Activated CD8-positive, alpha-beta memory T cell treated with anti-CD3 and anti-CD28 coated beads, Interleukin-2, amount 50 U/mL, for 24 hours (primary cell): ENCODE measurements around the gene HOXA4.

Experiments
- DNase-seq: peaks from one replicate; pipeline ENCODE4 v3.0.0-alpha.2; 2020; ENCODE audit errors: extremely low read depth

The HOXA4 gene

DNA sequence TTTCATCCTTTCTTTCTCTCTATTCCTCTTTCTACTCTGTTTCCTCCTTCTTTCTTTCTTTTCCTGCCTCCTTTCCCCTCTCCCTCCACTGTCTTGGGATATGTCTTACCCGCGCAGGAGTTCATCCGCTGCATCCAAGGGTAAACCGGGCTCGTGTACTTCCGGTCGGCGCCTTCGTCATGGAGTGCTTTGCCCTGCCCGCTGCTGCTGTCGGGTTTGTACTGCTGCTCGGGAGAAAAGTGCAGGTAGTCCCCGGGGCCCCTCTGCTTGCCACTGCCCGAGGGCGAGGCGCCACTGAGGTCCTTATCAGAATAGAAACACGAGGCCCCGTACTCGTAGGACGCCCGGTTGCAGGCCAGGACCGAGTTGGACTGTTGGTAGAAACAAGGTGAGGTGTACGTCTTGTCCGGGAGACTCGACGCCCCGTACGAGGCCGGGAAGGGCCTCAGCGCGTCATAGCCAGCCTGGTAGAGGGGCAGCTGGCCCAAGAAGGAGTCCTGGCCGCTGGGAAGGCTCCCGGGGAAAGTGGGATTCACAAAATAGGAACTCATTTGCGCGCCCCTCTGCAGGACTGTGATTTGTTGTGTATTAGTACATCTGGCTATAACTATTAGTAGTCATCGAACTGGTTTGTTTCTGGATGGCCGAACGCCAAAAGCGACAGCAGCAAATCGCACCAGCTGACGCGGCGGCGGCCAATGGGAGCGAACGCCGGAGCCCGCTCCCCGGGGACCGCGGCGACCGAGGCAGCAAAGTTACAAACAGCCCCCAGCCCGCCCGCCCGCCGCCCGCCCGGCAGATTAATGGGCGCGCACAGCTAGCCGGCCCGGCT, 16.9 kb upstream of the HOXA4 start, which contains the start of gene HOXA6:
TSS of gene HOXA6 (minus strand) at position 576 of the 832 bp plus-strand sequence. CDS start at position 551, 25 bp downstream.
- DNase-seq, result no peak

- no peak for DNase-seq
These were observed 16.1 kb upstream of the HOXA4 start for GRCh38 chr7:27146491-27147198.

- no peak for DNase-seq
These were observed 15.4 kb upstream of the HOXA4 start for GRCh38 chr7:27145914-27146412.

GRCh38 chr7:27145165-27145913, 14.8 kb upstream of the HOXA4 start:
- no peak for DNase-seq

DNA sequence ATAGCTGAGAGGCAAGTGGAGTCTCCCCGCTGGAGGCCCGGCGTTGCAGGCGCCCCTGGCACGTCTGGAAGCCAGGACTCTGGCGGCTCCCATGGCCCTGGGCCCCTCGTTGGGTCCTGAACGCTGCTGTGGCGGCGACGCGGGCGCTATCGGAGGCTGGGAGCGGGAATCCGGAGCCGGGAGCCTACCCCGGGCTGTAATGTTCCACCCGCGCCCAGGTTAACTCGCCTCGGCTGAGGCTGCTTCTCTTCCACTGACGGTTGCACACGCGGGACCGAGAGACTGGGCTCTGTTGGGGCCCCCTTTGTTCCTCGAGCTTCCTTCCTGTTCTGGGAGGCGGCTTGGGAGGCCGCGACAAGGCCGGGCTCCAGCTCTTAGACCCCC, 14.2 kb upstream of the HOXA4 start:
- DNase-seq, result no peak

- DNase-seq, result no peak
These were observed 13.6 kb upstream of the HOXA4 start for GRCh38 chr7:27143950-27144780.

DNA sequence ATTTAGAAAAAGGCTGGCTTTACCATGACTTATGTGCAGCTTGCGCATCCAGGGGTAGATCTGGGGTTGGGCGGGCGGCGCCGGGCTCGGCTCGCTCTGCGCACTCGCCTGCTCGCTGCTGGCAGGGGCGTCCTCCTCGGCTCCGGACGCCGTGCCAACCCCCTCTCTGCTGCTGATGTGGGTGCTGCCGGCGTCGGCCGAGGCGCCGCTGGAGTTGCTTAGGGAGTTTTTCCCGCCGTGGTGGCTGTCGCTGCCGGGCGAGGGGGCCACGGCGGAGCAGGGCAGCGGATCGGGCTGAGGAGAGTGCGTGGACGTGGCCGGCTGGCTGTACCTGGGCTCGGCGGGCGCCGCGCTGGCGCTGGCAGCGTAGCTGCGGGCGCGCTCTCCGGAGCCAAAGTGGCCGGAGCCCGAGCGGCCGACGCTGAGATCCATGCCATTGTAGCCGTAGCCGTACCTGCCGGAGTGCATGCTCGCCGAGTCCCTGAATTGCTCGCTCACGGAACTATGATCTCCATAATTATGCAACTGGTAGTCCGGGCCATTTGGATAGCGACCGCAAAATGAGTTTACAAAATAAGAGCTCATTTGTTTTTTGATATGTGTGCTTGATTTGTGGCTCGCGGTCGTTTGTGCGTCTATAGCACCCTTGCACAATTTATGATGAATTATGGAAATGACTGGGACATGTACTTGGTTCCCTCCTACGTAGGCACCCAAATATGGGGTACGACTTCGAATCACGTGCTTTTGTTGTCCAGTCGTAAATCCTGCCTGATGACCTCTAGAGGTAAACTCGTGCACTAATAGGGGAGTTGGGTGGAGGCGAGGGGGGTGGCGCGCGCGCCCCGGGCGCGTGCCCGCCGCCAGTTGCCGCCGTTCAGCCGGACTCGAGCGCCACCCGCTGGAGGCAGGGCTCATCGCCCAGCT, 12.7 kb upstream of the HOXA4 start, which contains the start of gene HOXA5:
TSS of gene HOXA5 (minus strand) at position 659 of the 927 bp plus-strand sequence. CDS start at position 585, 74 bp downstream.
- DNase-seq, result no peak

- DNase-seq, result no peak
These were observed 12.0 kb upstream of the HOXA4 start for GRCh38 chr7:27142580-27143022.

- DNase-seq, result no peak
These were observed 11.5 kb upstream of the HOXA4 start for GRCh38 chr7:27141923-27142579.

DNA sequence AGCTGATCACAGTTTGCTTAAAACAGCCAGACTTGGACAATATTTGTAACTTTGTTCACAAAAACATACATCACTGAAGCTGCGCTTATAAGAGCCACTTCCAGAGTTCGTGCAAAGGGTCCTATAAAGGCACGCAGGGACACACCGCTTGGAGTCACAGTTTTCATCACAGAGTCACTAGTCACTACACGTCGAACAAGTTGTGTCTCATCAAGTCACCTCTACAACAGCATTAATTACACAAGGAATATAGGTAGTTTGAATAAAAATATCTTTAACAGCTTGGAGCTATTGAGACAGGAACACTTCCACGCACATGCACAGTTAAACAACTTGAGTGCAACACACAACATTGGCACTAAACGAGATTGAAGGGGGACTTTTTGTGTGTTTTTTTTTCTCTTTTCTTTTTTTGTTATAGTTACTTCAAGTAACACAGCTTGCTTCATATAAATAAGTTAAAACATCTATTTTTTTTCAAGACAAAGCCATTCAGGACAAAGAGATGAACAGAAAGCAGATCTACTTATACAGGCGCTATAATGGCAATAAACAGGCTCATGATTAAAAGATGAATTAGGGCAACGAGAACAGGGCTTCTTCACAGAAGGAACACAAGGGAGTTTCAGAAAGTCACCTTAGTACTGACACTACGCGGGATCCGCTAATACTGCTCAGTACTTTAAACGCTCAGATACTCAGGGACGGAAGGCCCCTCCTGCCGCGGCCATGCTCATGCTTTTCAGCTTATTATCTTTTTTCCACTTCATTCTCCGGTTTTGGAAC, 10.8 kb upstream of the HOXA4 start:
- no peak for DNase-seq

GRCh38 chr7:27140126-27140857, 9.7 kb upstream of the HOXA4 start:
- no peak for DNase-seq

- DNase-seq, result no peak
These were observed 9.0 kb upstream of the HOXA4 start for GRCh38 chr7:27139334-27140125.

DNA sequence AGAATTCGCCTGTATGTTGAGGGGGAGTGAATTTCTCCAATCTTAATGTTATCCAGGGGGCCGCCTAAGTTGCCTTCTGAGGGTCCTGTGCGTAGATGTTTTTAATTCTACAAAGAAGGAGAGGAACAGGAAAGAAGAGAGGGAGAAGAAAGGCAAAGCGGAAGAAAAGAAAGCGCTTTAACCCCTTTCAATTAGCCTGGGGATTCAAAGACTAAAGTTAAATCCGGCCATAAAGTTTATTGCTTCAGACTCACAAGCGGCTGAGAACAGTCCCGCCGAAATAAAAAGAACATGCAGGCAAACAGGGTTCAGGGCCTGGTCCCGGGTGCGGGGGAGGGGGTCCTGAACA, 8.4 kb upstream of the HOXA4 start:
- no peak for DNase-seq

DNA sequence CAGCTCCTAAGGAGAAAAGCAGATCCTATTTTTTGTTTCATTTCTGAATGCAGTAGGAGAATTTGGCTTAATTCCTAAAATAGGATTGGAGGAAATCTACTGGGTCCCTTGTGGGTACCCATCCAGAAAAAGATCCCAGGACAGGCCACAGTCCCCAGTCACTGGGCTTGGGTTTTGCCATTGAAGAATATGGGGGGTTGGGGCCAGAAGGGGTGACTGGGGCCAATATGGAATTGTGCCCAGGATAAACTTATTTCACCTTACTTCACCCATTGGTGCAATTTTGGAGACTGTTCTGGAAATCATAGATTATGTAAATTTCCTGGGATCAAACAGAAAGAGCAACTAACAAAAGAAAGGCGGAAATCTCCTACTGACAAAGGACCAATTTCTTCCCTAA, 7.9 kb upstream of the HOXA4 start:
- no peak for DNase-seq

- DNase-seq, result no peak
These were observed 7.2 kb upstream of the HOXA4 start for GRCh38 chr7:27137640-27138315.

- no peak for DNase-seq
These were observed 3.8 kb upstream of the HOXA4 start for GRCh38 chr7:27134392-27134791.
